Measurements from ENCODE around the gene DAAM2. TPM values are rescaled to one million over a fixed set of nuclear protein-coding genes. Genes with fewer than 3 reads are reported as not detected.

Gene DAAM2
- total and polyA plus RNA-seq, 9 of the 15 experiments (the other 6 are each of a cell fraction or from before 2014, with no cell fraction given) = 0.01 to 0.07 TPM; not detected in 7

DNA sequence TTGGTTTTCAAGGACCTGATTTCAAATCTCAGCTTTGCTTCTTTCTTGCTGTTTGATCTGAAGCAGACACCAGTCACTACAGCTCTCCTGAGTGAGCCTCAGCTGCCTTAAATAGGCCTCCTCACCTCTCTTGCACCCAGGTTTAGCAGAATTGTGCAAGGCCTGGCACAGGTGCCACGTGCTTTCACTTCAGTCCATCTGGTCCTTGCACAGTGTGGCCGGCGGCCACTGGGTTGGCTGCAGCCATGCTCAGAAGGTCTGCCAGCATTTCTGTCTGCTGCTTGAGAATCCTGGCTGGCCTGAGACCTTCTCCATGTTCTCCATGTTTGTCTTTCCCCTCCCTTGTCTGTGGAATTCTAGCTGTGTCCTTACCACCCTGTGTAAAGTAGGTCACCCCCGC lies 14.5 kb upstream of the DAAM2 start:
- no peaks in the 10 kb centered on the region for H3K4me1 ChIP-seq (replicated peaks in 1 of 2; ENCODE audit: control insufficient read depth in 2 of 2, insufficient read depth in 2 of 2, low read length in 2 of 2)
- in situ Hi-C loops (cut with MboI) = no loop called here
- CTCF ChIA-PET (ENCODE audit: low intra/inter-chr PET ratio) = no interaction called here
- no peaks in the 10 kb centered on the region for H3K79me2 ChIP-seq (ENCODE audit: control insufficient read depth, insufficient read depth, low read length)
- intact Hi-C loops (cut with micrococcal nuclease) = no loop called here
- H3K4me3 ChIP-seq = no peak overlapping the region
- no peak overlapping the region for H2AFZ ChIP-seq (ENCODE audit: low read depth, low read length)
- TF ChIP-seq KAT2B (IDR thresholded peaks at IDR 0.05; ENCODE audit: low read depth, low read length) (no peak), CHD2 (IDR thresholded peaks at IDR 0.05; ENCODE audit: low read depth, low read length) (no peak), SMARCA4 (IDR thresholded peaks at IDR 0.05) (no peak), ZNF12 (CRISPR knock-in tag; IDR thresholded peaks at IDR 0.05) (no peak)
- TF ChIP-seq, protein P1, sequence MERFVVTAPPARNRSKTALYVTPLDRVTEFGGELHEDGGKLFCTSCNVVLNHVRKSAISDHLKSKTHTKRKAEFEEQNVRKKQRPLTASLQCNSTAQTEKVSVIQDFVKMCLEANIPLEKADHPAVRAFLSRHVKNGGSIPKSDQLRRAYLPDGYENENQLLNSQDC (CRISPR knock-in tag; IDR thresholded peaks at IDR 0.05) = no peak
- 3% methylated on average over 4 of the region's 4 CpGs for WGBS (ENCODE audit: insufficient coverage, low coverage, missing lambda C conversion rate)
- H3K4me2 ChIP-seq (ENCODE audit: insufficient read depth, low read length) = no peak overlapping the region
- no peaks in the 10 kb centered on the region for H4K20me1 ChIP-seq (replicated peaks; ENCODE audit: control insufficient read depth, insufficient read depth, low read length)
- POLR2A ChIA-PET = no interaction called here
- FAIRE-seq (no peak), DNase-seq (ENCODE audit: extremely low read depth in 1 of 4, low spot score in 3 of 4) (no peak), ATAC-seq (no peak)
- no peaks in the 10 kb centered on the region for H3K36me3 ChIP-seq (ENCODE audit: control insufficient read depth, insufficient read depth, low read length)
- no peaks in the 10 kb centered on the region for H3K9me3 ChIP-seq (replicated peaks; ENCODE audit: control insufficient read depth, insufficient read depth, low read depth, low read length)
- no peak overlapping the region for H3K27ac ChIP-seq (ENCODE audit: extremely low read depth, low read depth, low read length)
- no peak overlapping the region for H3K9ac ChIP-seq (ENCODE audit: insufficient read depth in 1 of 2, low read depth in 2 of 2, low read length in 2 of 2)
- peaks cover 0 to 8% of the 10 kb centered on the region in 2 experiments; a peak in 2 of 5 replicates for H3K27me3 ChIP-seq (ENCODE audit: control insufficient read depth in 2 of 2, insufficient read depth in 2 of 2, low read length in 2 of 2)
- no peaks in the 10 kb centered on the region for H3K9me1 ChIP-seq (ENCODE audit: control insufficient read depth, insufficient read depth, low read length)
- no TSS peak for BruUV-seq (replicated peaks)

DNA sequence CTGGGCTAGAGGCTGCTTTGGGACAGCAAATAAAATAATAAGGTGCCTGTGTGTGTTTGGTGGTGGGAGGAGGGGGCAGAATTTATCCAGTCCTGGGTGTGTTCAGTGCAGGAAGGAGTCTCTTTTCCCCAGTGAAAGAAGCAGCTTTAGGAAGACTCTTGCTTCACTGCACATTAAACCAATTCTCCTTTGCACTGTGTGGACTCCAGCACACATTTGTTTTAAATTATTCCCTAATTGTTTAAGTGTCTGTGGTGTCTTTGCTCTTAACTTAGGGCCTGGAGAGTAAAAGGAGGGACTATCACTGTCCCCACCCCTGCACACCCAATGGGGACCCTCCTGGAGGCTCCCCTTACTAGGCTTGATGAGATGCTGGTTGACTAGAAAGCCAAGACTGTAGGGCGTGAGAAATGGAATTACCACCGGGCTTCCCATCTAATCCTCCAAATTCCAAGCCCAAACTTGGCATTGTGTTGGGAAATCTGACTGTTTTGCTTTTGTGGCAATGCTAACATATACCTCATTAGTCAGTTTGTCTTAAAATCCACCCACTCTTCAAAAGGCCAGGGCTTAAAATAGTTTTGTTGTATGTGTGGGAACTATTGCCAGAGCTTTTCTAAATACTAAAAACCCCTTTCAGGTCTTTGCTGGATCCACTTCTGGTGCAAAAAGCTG lies 13.5 kb upstream of the DAAM2 start:
- Histone ChIP-seq H3K79me2 (ENCODE audit: control insufficient read depth, insufficient read depth, low read length) (no peaks in the 10 kb centered on the region), H3K36me3 (ENCODE audit: control insufficient read depth, insufficient read depth, low read length) (no peaks in the 10 kb centered on the region), H3K4me3 (no peak overlapping the region), H2AFZ (ENCODE audit: low read depth, low read length) (no peak overlapping the region), H3K9ac (ENCODE audit: insufficient read depth in 1 of 2, low read depth in 2 of 2, low read length in 2 of 2) (no peak overlapping the region), H3K27me3 (ENCODE audit: control insufficient read depth in 2 of 2, insufficient read depth in 2 of 2, low read length in 2 of 2) (peaks cover 0 to 8% of the 10 kb centered on the region in 2 experiments; a peak in 2 of 5 replicates), H3K4me1 (replicated peaks in 1 of 2; ENCODE audit: control insufficient read depth in 2 of 2, insufficient read depth in 2 of 2, low read length in 2 of 2) (no peaks in the 10 kb centered on the region), H3K4me2 (ENCODE audit: insufficient read depth, low read length) (no peak overlapping the region), H3K27ac (ENCODE audit: extremely low read depth, low read depth, low read length) (no peak overlapping the region), H3K9me1 (ENCODE audit: control insufficient read depth, insufficient read depth, low read length) (no peaks in the 10 kb centered on the region), H3K9me3 (replicated peaks; ENCODE audit: control insufficient read depth, insufficient read depth, low read depth, low read length) (no peaks in the 10 kb centered on the region), H4K20me1 (replicated peaks; ENCODE audit: control insufficient read depth, insufficient read depth, low read length) (no peaks in the 10 kb centered on the region)
- FAIRE-seq (no peak), DNase-seq (ENCODE audit: extremely low read depth in 1 of 4, low spot score in 3 of 4) (no peak), ATAC-seq (no peak)
- in situ Hi-C loops (cut with MboI) = no loop called here
- ChIA-PET CTCF (ENCODE audit: low intra/inter-chr PET ratio) (no interaction called here), POLR2A (no interaction called here)
- 0% methylated on average over 2 of the region's 2 CpGs for WGBS (ENCODE audit: insufficient coverage, low coverage, missing lambda C conversion rate)
- BruUV-seq (replicated peaks) = no TSS peak
- intact Hi-C loops (cut with micrococcal nuclease) = no loop called here
- TF ChIP-seq ARNT (IDR thresholded peaks at IDR 0.05) = no peak
- TF ChIP-seq, protein P2, sequence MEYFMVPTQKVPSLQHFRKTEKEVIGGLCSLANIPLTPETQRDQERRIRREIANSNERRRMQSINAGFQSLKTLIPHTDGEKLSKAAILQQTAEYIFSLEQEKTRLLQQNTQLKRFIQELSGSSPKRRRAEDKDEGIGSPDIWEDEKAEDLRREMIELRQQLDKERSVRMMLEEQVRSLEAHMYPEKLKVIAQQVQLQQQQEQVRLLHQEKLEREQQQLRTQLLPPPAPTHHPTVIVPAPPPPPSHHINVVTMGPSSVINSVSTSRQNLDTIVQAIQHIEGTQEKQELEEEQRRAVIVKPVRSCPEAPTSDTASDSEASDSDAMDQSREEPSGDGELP (CRISPR knock-in tag; IDR thresholded peaks at IDR 0.05; ENCODE audit: borderline replicate concordance) = no peak
- TF ChIP-seq NFYB (IDR thresholded peaks at IDR 0.05; ENCODE audit: extremely low read depth, insufficient read length) = no peak
- no peak for TF ChIP-seq EWSR1 (IDR thresholded peaks at IDR 0.05; ENCODE audit: borderline replicate concordance, low read depth, partially characterized antibody)
- TF ChIP-seq, protein P3, sequence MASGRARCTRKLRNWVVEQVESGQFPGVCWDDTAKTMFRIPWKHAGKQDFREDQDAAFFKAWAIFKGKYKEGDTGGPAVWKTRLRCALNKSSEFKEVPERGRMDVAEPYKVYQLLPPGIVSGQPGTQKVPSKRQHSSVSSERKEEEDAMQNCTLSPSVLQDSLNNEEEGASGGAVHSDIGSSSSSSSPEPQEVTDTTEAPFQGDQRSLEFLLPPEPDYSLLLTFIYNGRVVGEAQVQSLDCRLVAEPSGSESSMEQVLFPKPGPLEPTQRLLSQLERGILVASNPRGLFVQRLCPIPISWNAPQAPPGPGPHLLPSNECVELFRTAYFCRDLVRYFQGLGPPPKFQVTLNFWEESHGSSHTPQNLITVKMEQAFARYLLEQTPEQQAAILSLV (tag; IDR thresholded peaks at IDR 0.05) = no peak
- TF ChIP-seq, protein P4, sequence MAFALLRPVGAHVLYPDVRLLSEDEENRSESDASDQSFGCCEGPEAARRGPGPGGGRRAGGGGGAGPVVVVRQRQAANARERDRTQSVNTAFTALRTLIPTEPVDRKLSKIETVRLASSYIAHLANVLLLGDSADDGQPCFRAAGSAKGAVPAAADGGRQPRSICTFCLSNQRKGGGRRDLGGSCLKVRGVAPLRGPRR (CRISPR knock-in tag; IDR thresholded peaks at IDR 0.05) = no peak
- TF ChIP-seq, protein P5, sequence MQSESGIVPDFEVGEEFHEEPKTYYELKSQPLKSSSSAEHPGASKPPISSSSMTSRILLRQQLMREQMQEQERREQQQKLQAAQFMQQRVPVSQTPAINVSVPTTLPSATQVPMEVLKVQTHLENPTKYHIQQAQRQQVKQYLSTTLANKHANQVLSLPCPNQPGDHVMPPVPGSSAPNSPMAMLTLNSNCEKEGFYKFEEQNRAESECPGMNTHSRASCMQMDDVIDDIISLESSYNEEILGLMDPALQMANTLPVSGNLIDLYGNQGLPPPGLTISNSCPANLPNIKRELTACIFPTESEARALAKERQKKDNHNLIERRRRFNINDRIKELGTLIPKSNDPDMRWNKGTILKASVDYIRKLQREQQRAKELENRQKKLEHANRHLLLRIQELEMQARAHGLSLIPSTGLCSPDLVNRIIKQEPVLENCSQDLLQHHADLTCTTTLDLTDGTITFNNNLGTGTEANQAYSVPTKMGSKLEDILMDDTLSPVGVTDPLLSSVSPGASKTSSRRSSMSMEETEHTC (IDR thresholded peaks at IDR 0.05) = no peak
